ENCODE results near the gene SGCD.

- TF ChIP-seq NFRKB (IDR thresholded peaks at IDR 0.05) (no peak), SP1 (IDR thresholded peaks at IDR 0.05) (no peak), ARNT (IDR thresholded peaks at IDR 0.05) (no peak), FOXK2 (IDR thresholded peaks at IDR 0.05) (no peak)
Measured at GRCh38 chr5:156794687-156795086, 467.7 kb downstream of the SGCD start.

Data from HEK293T (cell line).